HG02571 (cell line): Measurements from ENCODE around the gene ARID1A.
A peak's percentile ranks its signal among the peaks of the same experiment; 100 is the strongest.

Source experiments
- ATAC-seq: cut with Tn5 transposase; IDR thresholded peaks from one replicate; pipeline ENCODE4 v1.9.1; 2021; ENCODE audit warnings: mild to moderate bottlenecking, moderate library complexity; ENCODE audit not compliant: unreplicated experiment

ARID1A gene

GRCh38 chr1:26826261-26827105 is 130.7 kb downstream of the ARID1A start, which contains the start of gene ZDHHC18:
Gene ZDHHC18 (plus strand): TSS chr1:26826688. CDS start chr1:26826805, 117 bp downstream.
- peak; percentile 65 for ATAC-seq

- no peak for ATAC-seq
Observed at GRCh38 chr1:26827106-26827604, 131.3 kb downstream of the ARID1A start.

- no peak for ATAC-seq
Observed at GRCh38 chr1:26827663-26828062, 131.8 kb downstream of the ARID1A start.

GRCh38 chr1:26828411-26828991 is 132.7 kb downstream of the ARID1A start:
- ATAC-seq = no peak

- ATAC-seq = no peak
Observed at GRCh38 chr1:26829184-26829911, 133.5 kb downstream of the ARID1A start.

- no peak for ATAC-seq
Observed at GRCh38 chr1:26831059-26831458, 135.2 kb downstream of the ARID1A start.
